Astrocyte of the hippocampus (primary cell): ENCODE results near the gene KIFC3.

ENCODE experiments used
- DNase-seq: peaks from one replicate; pipeline ENCODE4 v3.0.0; 2011; ENCODE audit warnings: low read depth, low spot score

The KIFC3 gene

DNA sequence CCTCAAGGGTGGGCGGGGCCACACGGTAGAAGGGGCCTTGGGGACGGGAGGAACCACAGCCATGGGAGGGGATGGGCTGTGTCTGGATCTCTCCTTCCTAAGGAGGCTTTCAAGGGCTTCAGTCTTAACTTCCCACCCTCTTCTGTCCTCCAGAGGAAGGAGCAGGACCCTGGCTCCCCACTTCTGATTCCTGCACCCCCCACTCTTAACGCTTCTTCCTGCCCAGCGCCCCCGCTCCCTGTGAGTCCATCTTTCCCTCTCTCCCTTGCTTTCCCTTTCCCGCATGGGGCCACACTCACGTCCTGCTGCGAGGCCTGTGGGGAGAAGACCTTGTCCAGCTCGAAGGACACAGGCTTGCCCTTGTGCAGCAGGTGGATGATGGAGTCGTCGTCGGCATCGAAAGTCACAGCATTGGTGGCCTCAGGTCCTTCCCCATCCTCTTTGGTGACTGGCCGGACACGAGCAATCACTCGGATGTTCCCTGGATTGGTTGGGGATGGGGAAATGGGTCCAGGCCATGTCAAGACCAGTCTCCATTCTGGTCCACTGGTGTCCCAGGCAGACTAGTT is 37.0 kb downstream of the KIFC3 start:
- DNase-seq, result no peak

GRCh38 chr16:57764341-57765159 is 37.7 kb downstream of the KIFC3 start:
- peak; percentile 86 for DNase-seq

- DNase-seq, result no peak
Measured at GRCh38 chr16:57764006-57764340, 38.3 kb downstream of the KIFC3 start.

DNA sequence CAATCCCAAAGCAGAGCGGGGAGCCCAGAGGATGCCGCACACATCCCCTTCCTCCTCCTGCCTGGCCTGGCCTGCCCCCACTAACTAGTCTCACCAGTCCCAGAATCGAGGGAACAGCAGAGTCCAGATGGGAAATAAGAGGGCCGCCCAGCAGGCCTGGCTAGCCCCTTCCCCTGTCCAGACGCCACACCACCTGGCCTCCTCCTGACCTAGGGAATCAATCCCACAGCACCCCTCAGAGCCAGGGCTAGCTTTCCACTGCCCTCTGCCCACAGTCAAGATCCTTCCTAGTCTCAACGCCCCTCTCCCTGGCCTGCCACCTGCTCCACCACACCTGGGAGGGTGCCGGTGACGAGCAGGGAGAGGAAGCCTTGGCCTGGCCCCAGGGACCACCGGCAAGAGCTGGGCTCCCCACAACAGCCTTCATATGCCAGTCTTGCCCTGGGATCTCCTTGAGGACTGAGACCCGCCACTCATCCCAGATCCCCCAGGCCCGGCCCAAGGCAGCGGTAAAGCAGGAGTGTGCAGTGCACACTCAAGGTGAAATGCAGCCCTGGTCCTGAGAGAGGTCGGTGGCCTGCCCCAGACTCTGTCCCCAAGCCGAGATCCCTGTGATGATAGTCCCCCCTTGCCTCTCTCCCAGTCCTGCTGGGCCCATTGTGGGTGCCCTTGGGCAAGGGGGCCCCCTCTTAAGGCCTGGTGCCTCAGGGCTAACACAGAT is 38.8 kb downstream of the KIFC3 start:
- DNase-seq, result no peak

- DNase-seq, result no peak
Measured at GRCh38 chr16:57762365-57763040, 39.8 kb downstream of the KIFC3 start.

- no peak for DNase-seq
Measured at GRCh38 chr16:57761957-57762356, 40.3 kb downstream of the KIFC3 start.

GRCh38 chr16:57761301-57761700 is 41.0 kb downstream of the KIFC3 start:
- DNase-seq, result no peak

- DNase-seq, result no peak
Measured at GRCh38 chr16:57760357-57761160, 41.7 kb downstream of the KIFC3 start.

DNA sequence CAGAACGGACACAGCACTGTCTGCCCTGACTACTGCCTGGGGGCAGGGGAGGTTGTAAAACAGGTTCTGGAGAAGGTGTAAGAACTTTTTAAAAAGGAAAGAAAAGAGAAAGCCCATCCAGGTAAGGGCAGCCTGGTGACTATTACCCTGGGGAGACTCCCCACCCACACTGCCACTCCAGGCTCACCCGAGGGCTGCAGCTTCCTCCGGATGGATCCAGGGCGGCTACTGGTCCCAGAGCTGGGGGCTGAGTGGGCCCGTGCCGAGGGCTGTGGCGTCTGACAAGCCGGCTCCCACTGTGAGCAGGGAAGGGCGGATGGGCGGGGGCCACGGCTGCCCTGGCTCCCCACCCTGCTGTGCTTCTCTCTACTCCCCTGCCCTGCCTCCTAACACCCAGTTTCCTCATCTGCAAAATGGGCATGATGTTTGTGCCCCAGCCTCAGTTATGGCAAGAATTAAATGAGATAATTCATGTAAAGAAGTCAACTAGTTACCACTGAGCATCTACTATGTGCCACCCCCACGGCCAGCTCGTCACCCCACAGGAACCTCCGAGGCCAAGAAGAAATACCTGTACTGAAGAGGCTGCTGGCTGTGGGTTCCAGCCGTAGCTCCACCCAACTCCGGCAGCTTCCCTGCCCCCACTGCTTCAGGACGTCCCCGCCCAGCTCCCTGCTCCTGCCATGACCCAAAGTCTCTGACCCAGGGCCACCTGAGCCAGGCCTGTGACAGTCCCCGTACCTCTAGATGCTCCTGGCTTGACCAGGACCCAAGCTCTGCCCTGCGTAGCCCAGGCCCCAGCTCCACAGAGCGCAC is 42.5 kb downstream of the KIFC3 start:
- DNase-seq, result no peak

DNA sequence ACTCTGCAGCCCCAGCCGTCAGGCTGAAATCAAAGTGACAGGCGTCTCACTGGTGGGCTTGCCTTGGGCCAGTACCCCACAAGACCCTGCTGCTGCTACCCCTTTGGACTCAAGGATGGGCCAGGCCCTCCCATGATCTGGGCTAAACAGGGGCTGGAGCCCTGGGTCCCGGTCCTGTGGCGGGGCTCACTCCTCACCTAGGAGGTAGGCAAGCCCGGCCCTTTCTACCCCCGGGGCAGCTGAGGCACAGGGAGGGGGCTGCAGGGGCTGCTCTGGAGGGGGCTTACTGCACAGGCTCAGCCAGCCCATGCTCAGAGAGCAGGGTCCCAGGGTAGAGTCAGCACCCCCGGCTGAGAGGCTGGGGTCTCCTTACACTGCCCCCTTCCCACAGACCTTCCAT is 43.2 kb downstream of the KIFC3 start:
- DNase-seq, result no peak

- DNase-seq, result no peak
Measured at GRCh38 chr16:57758331-57759117, 43.8 kb downstream of the KIFC3 start.

- DNase-seq, result no peak
Measured at GRCh38 chr16:57757883-57758282, 44.4 kb downstream of the KIFC3 start.

GRCh38 chr16:57757326-57757786 is 44.9 kb downstream of the KIFC3 start:
- DNase-seq, result peak; percentile 91

DNA sequence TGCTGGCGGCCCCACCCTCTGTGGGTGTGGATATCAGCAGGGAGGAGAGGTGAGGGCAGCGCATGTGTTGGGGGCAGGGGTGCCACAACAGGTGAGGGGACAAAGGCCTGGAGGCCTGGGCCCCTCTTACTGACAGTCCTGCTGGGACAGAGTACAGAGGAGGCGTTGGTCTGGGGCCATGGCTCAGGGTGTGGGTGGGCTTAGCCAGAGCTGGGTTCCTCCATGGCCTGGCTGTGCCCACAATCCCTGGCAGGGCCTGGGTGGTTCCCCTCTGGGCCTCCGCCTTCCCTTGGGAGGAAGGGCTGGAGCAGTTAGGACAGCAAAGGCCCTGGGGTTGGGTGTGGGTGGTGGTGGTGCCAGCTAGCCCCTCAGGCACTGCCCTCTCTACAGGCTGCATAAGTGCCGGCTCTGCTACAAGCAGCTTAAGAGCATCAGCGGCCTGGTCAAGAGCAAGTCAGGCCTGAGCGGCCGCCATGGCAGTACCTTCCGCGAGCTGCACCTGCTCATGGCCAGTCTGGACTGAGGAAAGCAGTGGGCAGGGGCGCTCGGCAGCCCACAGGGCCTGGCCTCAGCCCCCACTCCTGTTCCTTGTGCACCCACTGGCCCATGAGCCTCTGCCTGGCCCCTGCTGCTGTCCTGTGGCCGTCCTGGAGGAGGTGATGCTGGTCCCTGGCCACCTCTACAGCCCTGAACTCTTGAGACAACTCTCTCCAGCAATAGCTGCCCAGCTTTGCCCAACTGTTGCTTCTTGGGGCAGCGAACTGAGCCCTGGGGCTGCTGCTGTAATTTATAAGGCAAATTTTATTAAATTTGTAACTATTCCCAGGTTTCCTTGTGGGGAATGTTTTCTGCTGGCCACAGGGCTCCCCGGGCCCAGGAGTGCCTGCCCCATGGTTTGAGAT is 45.6 kb downstream of the KIFC3 start:
- DNase-seq, result no peak

GRCh38 chr16:57755726-57756423 is 46.4 kb downstream of the KIFC3 start:
- DNase-seq, result no peak

- DNase-seq, result no peak
Measured at GRCh38 chr16:57755061-57755684, 47.1 kb downstream of the KIFC3 start.

- DNase-seq, result no peak
Measured at GRCh38 chr16:57754354-57755060, 47.8 kb downstream of the KIFC3 start.
